GM20431 (cell line): ENCODE measurements around the gene RTN4RL2.
"Not testable (repeated sequence)": the region's sequence is repeated elsewhere in the genome, so short reads cannot be mapped to it uniquely, and the experiment has no call there.

Experiments
- in situ Hi-C: fragments of 300-500 bp; cut with MseI, MboI; formaldehyde crosslinking; loops from one replicate; pipeline ENCODE4 v1.15.0; 2020; ENCODE audit warnings: low sequenced_read_pairs; ENCODE audit not compliant: unreplicated experiment

Gene RTN4RL2

GRCh38 chr11:57432149-57432561, 28.2 kb upstream of the RTN4RL2 start:
- in situ Hi-C loops: no loop called here

DNA sequence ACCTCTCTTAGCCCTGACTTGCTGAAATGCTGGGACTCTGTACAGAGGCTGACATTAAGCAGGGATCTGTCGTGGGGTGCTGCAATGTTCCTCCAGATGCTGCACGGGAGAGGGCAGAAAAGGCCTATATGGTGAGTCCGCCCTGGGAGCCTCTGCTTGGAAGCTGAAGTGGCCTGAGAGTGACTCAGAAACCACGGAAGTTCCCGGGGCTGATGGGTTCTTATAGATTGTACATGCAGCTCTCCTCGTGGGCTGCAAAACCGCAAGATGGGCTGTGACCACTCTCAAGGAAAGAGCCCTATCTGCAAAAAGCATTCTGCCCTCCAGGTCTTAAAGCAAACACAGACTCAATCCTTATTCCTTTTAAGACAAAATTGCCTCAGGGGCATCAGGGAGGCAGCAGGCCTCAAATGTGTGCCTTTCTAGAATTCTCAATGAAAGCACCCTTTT, 27.6 kb upstream of the RTN4RL2 start:
- in situ Hi-C loops: no loop called here

DNA sequence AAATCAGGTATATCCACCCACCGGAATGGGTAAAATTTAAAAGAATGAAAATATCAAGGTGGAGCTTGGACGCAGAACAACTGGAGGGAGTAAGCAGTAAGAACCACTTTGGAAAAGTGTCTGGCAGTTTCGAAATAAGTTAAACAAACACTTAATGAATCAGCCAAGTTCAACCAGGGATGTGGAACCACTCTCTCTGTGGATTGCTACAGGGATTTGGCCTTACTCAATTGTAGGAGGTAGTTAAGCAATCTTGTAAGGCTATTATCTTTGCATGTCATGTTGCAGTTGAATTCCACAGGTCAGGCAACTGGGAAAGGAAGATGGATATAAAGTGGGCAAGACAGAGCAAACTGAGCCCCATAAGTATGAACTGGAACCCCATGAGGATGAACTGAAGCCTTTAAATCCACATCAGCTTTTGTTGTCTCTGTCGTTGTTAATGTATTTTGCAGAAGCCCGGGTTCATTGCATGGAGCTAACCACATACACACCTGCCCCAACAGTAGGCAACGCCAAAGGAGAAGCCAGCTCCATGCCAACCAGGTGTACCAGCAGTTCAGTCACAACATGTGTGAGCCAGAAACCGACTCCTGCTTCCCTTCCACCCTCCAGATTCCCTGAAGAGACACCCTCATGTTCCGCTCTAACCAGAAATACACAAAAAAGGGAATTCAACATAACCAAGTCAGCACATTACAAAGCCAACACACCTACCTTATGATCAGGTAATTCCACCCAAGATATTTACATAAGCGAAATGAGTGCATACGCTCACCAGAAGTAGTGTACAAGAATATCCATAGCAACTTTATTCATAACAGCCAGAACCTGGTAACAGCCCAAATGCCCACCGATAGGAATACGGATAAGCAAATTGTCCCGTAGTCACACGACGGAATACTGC, 25.4 kb upstream of the RTN4RL2 start:
- in situ Hi-C loops: no loop called here

GRCh38 chr11:57436031-57436430, 24.3 kb upstream of the RTN4RL2 start:
- in situ Hi-C loops: no loop called here

DNA sequence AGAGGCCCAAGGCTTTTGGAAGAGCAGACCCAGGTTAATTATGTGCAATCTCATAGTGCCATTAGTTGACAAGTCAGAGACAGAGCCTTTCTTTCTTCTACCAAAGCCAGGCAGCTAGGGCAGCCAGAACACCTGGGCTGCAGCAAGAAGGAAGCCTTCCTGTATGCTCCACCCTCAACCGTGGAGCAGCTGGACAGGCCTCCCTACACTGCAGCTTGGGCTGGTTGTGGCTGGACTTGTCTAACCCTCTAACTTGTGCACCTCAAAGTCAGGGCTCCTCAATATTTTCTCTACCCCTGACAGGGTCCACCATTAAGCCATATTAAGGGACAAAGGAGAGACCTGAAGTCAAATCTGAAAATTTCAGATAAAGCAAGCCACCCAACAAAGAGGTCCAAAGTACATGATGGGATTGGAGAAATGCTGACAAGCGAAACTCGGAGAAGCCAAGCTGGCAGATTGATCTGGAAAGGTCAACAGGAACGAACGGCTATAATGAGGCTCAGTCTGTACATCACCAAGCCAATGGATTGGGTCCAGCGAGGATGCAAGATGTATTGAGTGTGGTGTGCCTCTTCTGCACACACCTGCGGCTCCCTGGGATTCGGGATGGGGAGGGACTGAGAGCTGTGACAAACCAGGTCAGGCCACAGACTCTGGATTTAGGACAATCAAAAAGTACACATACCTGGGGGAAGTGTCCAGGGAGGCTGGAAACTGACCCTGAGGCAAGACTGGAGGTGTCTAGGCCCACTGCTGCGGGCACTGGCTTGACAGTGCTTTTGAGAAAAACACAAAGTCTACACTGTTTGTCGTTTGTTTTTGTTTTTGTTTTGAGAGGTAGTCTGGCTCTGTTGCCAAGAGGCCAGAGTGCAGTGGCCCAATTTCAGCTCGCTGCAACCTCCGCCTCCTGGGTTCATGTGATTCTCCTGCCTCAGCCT, 21.7 kb upstream of the RTN4RL2 start:
- in situ Hi-C loops: no loop called here

DNA sequence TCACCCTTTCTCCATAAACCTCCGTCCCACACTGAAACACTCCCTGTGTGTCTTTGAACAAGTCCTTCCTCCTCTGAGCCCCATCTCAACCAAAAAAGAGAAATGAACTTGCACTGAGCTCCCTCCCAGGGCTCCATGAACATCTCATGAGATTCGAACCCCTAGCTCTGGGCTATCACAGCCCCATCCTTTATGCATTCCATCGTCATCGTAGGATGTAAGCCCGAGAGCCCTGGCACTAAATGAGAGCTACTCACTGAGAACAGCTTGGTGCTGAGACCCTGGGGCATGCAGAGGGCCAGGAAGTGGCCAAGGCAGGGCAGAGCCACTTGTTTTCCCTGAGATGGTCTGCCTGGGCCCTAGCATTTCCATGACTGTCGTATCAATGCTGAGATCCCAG, 20.5 kb upstream of the RTN4RL2 start:
- in situ Hi-C loops: no loop called here

GRCh38 chr11:57440744-57441414, 19.4 kb upstream of the RTN4RL2 start:
- in situ Hi-C loops: no loop called here

DNA sequence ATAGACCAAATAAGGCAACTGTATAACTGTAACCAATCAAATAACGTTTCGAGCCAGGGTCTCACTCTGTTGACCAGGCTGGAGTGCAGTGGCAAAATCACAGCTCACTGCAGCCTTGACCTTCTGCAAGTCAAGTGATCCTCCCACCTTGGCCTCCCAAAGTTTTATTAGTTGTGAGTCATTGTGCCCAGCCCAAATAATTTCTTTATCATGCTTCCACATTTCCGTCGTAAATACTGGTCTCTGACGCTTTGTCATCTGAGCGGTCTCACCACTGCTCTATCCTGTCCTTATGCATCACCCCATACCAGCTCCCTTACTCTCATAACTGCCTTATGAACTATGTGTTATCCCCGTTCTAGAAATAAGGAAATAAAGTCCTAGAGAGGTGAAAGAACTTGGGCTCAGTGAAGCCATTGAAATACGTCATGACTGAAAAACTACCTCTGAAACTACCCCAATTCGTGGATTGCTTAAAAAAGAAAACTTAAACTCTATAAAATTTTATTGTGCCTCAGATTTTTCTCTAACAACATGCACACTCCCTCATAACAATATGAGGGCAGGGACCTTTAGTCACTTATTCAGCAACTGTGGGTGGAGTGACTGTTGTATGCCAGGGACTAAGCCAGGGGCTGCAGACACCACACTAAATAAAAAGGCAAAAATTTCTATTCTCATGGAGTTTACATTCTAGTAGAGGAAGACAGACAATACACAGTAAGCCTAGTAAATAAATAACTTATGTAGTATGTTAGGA, 15.8 kb upstream of the RTN4RL2 start:
- in situ Hi-C loops: no loop called here

DNA sequence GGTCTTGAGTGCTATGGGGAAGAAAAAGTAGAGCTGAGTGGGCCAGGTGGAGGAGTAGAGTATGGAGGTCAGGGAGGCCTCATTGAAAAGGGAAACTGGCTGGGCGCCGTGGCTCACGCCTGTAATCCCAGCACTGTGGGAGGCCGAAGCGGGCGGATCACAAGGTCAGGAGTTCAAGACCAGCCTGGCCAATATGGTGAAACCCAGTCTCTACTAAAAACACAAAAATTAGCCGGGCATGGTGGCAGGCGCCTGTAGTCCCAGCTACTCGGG, 15.3 kb upstream of the RTN4RL2 start:
- in situ Hi-C loops: not testable (repeated sequence)

- in situ Hi-C loops: no loop called here
Measured at GRCh38 chr11:57446055-57446454, 14.3 kb upstream of the RTN4RL2 start.

DNA sequence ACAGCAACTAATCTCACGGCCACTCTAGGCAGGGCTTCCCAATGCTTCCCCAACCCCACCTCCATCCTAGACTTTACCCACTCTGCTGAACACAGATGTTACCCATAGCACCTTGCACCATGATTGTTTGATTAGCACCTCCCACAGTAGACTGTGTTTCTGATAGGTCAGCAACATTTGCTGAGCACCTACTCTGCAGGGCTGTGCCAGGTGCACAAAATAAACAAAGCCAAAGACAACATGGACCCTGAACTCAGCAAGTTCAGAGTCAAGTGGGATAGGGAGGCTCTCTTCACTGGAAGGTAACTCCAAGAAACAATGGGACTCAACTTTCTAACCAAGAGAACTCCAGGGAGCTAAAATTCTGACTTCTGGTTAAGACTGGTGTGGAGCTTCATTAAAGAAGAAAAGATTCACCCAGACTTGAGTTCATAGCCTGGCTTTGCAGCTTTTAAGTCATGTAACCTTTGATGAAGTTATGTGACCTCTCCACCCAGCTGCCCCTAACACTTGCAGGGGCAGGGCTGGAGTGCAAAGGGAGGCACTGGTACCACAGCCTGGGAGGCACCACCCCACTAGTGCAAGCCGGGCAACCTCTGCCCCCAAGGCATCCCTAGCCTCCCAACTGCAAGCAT, 6.7 kb upstream of the RTN4RL2 start:
- in situ Hi-C loops: no loop called here

GRCh38 chr11:57456960-57457642, 3.2 kb upstream of the RTN4RL2 start:
- in situ Hi-C loops: no loop called here

GRCh38 chr11:57457643-57458023, 2.7 kb upstream of the RTN4RL2 start:
- in situ Hi-C loops: no loop called here

DNA sequence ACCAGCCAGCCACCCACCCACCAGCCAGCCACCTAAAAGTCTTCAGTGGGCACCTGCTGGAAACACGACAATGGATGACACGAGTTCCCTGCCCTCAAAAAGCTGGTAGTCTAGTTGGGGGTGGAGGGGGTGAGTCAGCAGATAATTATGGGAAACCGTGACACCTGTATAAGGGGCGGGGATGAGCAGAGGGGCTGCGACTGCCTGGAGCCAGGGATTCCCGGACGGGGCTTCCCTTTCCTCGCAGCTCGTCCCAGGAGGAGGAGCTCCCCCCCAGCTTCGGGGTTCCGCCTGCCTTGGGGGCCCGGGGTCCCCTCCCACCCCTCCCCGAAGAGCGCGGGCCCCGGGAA, 2.3 kb upstream of the RTN4RL2 start:
- in situ Hi-C loops: no loop called here

DNA sequence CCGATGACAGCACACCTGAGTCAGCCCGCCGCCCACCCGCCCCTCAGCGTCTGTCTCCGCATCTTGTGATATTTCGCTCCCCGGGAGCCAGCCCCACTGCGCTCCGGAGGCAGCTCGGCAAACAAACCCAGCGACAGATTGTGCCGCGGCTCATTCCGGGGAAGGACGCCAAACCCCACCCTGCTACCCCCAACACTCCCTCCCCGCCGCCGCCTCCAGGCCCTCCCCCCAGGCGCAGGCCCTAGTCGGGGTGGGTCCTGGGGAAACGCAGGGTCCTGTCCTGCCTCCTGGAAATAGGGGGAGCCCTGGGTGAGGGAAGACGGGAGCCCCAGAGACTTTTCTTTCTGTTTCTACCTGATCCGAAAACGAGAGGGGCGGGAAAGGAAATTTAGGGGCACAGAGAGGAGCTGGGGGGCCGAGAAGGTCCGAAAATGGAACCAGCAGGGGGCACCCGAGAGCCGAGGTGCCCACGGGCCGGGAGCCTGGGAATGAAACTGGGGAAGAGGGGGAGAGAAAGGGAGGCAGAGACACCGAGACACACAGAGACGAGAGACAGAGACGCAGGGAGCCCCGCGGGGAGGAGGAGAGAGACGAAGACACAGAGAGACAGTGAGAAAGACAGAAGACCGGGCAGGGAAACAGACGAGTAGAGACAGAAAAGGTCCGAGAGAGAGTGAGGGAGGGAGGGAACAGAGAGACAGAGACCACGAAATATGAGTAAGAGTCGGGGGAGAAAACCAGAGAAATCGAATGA, 1.7 kb upstream of the RTN4RL2 start:
- in situ Hi-C loops: no loop called here

DNA sequence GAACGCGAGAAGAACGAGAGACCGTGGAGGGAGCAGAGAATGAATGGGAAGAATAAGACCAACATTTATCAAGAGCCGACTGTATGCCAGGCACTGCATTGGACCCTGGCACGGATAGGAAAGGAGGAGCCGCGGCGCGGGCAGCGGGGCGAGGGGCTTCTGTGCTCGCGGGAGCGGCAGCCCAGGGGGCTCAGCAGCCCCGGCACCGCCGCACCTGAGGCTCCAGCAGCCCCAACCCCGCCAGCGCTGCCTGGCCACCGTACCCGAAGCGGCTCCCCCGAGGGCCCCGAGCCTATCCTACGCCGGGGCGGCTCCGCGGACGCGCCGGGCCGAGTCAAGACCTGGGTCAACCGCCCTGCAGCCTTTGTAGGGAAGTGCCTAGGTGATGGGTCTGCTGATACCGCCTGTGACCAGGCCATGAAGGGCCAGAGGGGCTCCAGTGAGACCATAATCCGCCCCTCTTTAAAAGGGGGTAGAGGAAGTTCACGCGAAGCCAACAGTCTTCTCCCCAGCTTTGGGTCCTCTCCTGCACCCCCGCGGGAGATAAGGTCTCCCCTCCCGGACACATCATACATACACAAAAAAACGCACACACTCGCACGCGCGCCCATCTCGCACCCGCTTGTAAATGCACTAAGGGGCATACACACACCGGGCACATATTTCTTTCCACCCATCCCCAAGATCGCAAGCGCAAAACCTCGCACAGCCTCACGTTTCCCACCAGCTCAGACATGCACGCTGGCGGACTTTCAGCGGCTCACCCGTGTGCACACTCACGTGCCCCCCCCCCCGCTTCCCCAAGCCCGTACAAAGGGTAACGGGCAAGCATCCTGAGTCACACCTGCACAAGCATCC, 935 bp upstream of the RTN4RL2 start:
- in situ Hi-C loops: no loop called here
